ENCODE measurements around the gene SIPA1L3.

SIPA1L3 gene

DNA sequence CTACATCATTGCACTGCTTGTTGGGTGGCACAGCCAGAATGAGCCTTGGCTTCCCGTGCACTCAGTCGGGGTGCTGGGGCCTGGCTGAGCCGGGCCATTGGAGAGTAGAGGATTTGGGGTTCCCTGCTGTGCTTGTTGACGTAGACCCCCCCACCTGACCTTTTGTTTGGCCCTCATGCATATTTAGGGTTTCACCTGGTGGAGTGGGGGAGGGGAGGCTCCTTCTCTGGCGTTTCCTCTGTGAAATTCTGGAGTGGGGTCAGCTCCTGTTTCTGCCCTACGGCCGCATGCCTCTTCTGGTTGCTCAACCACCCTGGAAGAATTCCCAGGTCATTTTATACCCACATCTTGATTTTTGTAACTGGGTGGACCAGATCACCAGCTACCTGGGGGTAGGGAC, 82.8 kb downstream of the SIPA1L3 start:
- Histone ChIP-seq H3K27ac (ENCODE audit: low read length) (no peak overlapping the region), H3K27me3 (ENCODE audit: low read depth, low read length) (no peaks in the 10 kb centered on the region), H3K9ac (ENCODE audit: low read length) (no peak overlapping the region), H3K4me1 (ENCODE audit: low read length) (peaks cover 9% of the 10 kb centered on the region), H2AFZ (ENCODE audit: low read depth, low read length) (no peak overlapping the region), H3K36me3 (replicated peaks; ENCODE audit: low read depth, low read length) (no peaks in the 10 kb centered on the region), H3K9me3 (ENCODE audit: insufficient read depth, low read length) (no peaks in the 10 kb centered on the region), H4K20me1 (ENCODE audit: insufficient read depth, low read length) (peaks cover 6% of the 10 kb centered on the region; the same call in 1 of the 2 replicates), H3K79me2 (ENCODE audit: low read length) (peaks cover 3% of the 10 kb centered on the region; the same call in 1 of the 2 replicates), H3K4me3 (ENCODE audit: low read length) (no peak overlapping the region), H3K4me2 (ENCODE audit: low read length) (no peak overlapping the region)
- TF ChIP-seq EZH2phosphoT487 (IDR thresholded peaks at IDR 0.05; ENCODE audit: low read depth), result no peak
- TF ChIP-seq, protein P1, sequence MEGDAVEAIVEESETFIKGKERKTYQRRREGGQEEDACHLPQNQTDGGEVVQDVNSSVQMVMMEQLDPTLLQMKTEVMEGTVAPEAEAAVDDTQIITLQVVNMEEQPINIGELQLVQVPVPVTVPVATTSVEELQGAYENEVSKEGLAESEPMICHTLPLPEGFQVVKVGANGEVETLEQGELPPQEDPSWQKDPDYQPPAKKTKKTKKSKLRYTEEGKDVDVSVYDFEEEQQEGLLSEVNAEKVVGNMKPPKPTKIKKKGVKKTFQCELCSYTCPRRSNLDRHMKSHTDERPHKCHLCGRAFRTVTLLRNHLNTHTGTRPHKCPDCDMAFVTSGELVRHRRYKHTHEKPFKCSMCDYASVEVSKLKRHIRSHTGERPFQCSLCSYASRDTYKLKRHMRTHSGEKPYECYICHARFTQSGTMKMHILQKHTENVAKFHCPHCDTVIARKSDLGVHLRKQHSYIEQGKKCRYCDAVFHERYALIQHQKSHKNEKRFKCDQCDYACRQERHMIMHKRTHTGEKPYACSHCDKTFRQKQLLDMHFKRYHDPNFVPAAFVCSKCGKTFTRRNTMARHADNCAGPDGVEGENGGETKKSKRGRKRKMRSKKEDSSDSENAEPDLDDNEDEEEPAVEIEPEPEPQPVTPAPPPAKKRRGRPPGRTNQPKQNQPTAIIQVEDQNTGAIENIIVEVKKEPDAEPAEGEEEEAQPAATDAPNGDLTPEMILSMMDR (IDR thresholded peaks at IDR 0.05; ENCODE audit: low read depth, low read length), result no peak

DNA sequence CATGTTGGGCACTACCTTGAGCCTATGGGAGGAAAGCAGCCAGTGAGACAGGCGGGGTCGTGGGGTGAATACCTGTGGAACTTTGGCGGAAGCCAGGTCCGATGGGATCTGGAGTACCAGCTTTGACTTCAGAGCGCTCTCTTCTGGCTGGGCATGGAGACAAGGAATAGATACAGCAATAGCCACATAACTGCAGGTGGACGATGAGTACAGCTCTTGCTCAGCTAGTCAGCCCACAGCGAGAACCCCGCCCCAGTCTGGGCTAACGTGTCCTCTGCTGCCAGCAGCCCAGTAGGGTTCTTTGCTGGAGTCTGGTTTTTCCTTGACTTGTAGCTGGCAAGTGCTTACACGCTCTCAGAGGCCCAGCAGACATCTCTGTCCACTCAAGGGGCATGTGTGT, 83.4 kb downstream of the SIPA1L3 start:
- Histone ChIP-seq H3K27ac (ENCODE audit: low read length) (no peak overlapping the region), H4K20me1 (ENCODE audit: insufficient read depth, low read length) (peaks cover 6% of the 10 kb centered on the region; the same call in 1 of the 2 replicates), H3K9me3 (ENCODE audit: insufficient read depth, low read length) (no peaks in the 10 kb centered on the region), H3K4me1 (ENCODE audit: low read length) (peaks cover 9% of the 10 kb centered on the region), H3K4me2 (ENCODE audit: low read length) (no peak overlapping the region), H3K79me2 (ENCODE audit: low read length) (peaks cover 3% of the 10 kb centered on the region; the same call in 1 of the 2 replicates), H2AFZ (ENCODE audit: low read depth, low read length) (no peak overlapping the region), H3K36me3 (replicated peaks; ENCODE audit: low read depth, low read length) (no peaks in the 10 kb centered on the region), H3K4me3 (ENCODE audit: low read length) (no peak overlapping the region), H3K9ac (ENCODE audit: low read length) (no peak overlapping the region), H3K27me3 (ENCODE audit: low read depth, low read length) (no peaks in the 10 kb centered on the region)
- TF ChIP-seq, protein P1 (IDR thresholded peaks at IDR 0.05; ENCODE audit: low read depth, low read length), result no peak
- TF ChIP-seq EZH2phosphoT487 (IDR thresholded peaks at IDR 0.05; ENCODE audit: low read depth), result no peak

DNA sequence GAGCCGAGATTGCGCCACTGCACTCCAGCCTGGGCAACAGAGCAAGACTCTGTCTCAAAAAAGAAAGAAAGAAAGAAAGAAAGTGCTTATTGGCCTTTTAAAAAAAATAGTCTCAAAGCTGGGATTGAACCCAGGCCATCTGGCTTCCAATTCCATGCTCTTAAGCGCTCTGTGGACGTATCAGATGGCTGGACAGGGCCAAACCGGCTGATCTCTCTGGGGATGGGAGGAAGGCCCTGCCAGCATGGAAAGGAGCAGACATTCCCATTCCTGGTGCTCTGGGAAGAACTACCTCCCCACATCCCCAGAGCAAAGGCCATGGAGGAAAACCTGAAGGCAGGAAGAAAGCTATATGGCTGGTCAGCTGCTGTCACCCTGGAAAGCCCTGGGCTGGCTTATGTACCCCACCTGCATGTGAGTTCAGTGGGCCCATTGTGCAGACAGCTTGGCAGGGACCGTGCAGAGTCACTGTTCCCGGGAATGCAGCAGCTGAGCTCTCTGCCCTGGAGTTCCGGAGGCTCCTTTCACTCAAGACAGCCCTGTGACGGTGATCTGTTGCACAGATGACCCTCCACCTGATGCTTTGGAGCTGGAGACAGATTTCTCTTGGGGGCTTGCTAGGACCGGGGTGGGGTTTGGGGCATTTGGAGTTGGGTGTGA, 84.3 kb downstream of the SIPA1L3 start:
- Histone ChIP-seq H3K4me2 (ENCODE audit: low read length) (no peak overlapping the region), H3K27me3 (ENCODE audit: low read depth, low read length) (no peaks in the 10 kb centered on the region), H3K4me3 (ENCODE audit: low read length) (no peak overlapping the region), H3K9me3 (ENCODE audit: insufficient read depth, low read length) (no peaks in the 10 kb centered on the region), H3K4me1 (ENCODE audit: low read length) (peaks cover 5% of the 10 kb centered on the region), H3K9ac (ENCODE audit: low read length) (no peak overlapping the region), H3K27ac (ENCODE audit: low read length) (no peak overlapping the region), H2AFZ (ENCODE audit: low read depth, low read length) (no peak overlapping the region), H3K79me2 (ENCODE audit: low read length) (peaks cover 3% of the 10 kb centered on the region; the same call in 1 of the 2 replicates), H4K20me1 (ENCODE audit: insufficient read depth, low read length) (peaks cover 6% of the 10 kb centered on the region; the same call in 1 of the 2 replicates), H3K36me3 (replicated peaks; ENCODE audit: low read depth, low read length) (no peaks in the 10 kb centered on the region)
- TF ChIP-seq, protein P1 (IDR thresholded peaks at IDR 0.05; ENCODE audit: low read depth, low read length), result no peak
- no peak for TF ChIP-seq EZH2phosphoT487 (IDR thresholded peaks at IDR 0.05; ENCODE audit: low read depth)

DNA sequence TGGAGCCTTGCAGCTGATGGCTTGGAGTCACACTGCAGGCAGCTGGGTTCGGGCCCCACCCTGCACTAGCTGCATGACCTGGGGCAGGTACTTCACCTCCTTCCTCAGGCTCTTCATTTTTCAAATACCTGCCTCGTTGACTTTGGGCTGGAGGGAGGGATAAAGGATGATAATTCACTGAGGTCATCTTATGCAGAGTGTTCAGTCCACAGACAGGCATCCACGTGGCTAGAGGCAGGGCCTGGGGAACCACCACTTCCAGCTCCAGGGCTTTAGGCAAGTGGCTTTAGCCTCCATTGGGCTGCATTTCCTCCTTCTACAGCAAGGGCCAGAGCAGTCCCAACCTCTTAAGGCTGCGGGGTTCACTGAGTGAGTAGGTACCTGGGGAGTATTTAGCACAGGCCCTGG, 84.8 kb downstream of the SIPA1L3 start:
- Histone ChIP-seq H3K4me1 (ENCODE audit: low read length) (no peaks in the 10 kb centered on the region), H3K4me2 (ENCODE audit: low read length) (no peak overlapping the region), H3K27ac (ENCODE audit: low read length) (no peak overlapping the region), H3K79me2 (ENCODE audit: low read length) (peaks cover 3% of the 10 kb centered on the region; the same call in 1 of the 2 replicates), H3K9me3 (ENCODE audit: insufficient read depth, low read length) (no peaks in the 10 kb centered on the region), H3K36me3 (replicated peaks; ENCODE audit: low read depth, low read length) (no peaks in the 10 kb centered on the region), H3K9ac (ENCODE audit: low read length) (no peak overlapping the region), H3K4me3 (ENCODE audit: low read length) (no peak overlapping the region), H2AFZ (ENCODE audit: low read depth, low read length) (no peak overlapping the region), H3K27me3 (ENCODE audit: low read depth, low read length) (no peaks in the 10 kb centered on the region), H4K20me1 (ENCODE audit: insufficient read depth, low read length) (peaks cover 6% of the 10 kb centered on the region; the same call in 1 of the 2 replicates)
- TF ChIP-seq, protein P1 (IDR thresholded peaks at IDR 0.05; ENCODE audit: low read depth, low read length), result no peak
- no peak for TF ChIP-seq EZH2phosphoT487 (IDR thresholded peaks at IDR 0.05; ENCODE audit: low read depth)

All from OCI-LY3 (cell line).